H1 (cell line): Measurements from ENCODE around the gene NDUFS5. TPM values are rescaled to one million over a fixed set of nuclear protein-coding genes. Genes with fewer than 3 reads are reported as not detected.

ENCODE experiments used
- CTCF ChIA-PET: fragments of 300-600 bp; sonication (Branson Sonifier 250); formaldehyde crosslinking; loops from one replicate; lab custom pipeline; 2021; ENCODE audit not compliant: partially characterized antibody; lab: Charles Lee
- POLR2A ChIA-PET: fragments of 300-600 bp; sonication (Branson Sonifier 250); formaldehyde crosslinking; loops from one replicate; lab custom pipeline; 2021; ENCODE audit warnings: inconsistent platforms; ENCODE audit not compliant: partially characterized antibody; lab: Charles Lee
- DNase-seq, 2 experiments: peaks; one replicate each; pipeline versions ENCODE4 v3.0.0 to v3.0.0-alpha.2; 2010 to 2022; ENCODE audit warnings: low spot score in 2 of 2, low read depth in 1 of 2, mixed read lengths in 1 of 2
- FAIRE-seq: peaks from 2 replicates; lab custom pipeline; 2011; peaks lifted over from hg19 to GRCh38; lab: Jason Lieb, UNC
- H2AFZ ChIP-seq: 2 replicates; pipeline ENCODE4 v1.8.1; 2012; ENCODE audit warnings: low read length, inconsistent platforms
- H2AK5ac ChIP-seq: 2 replicates; pipeline ENCODE4 v1.6.1; 2013; ENCODE audit warnings: low read depth, low read length
- H2BK120ac ChIP-seq: replicated peaks from 2 replicates; pipeline ENCODE3; 2013; ENCODE audit warnings: low read depth, low read length, inconsistent platforms
- H2BK12ac ChIP-seq: 2 replicates; pipeline ENCODE4 v1.6.1; 2013; ENCODE audit warnings: low read depth, low read length
- H2BK15ac ChIP-seq: 2 replicates; pipeline ENCODE4 v1.6.1; 2013; ENCODE audit warnings: low read length
- H2BK20ac ChIP-seq: 2 replicates; pipeline ENCODE4 v1.6.1; 2013; ENCODE audit warnings: low read length
- H2BK5ac ChIP-seq: 2 replicates; pipeline ENCODE4 v1.6.1; 2013; ENCODE audit warnings: low read depth, low read length
- H3K14ac ChIP-seq: 2 replicates; pipeline ENCODE4 v1.6.1; 2013; ENCODE audit warnings: inconsistent platforms; ENCODE audit not compliant: insufficient read length
- H3K18ac ChIP-seq: 2 replicates; pipeline ENCODE4 v1.6.1; 2013; ENCODE audit warnings: low read length; ENCODE audit errors: extremely low read depth
- H3K23ac ChIP-seq: 2 replicates; pipeline ENCODE4 v1.6.1; 2013; ENCODE audit warnings: inconsistent platforms; ENCODE audit not compliant: insufficient read length
- H3K23me2 ChIP-seq: 2 replicates; pipeline ENCODE4 v1.6.1; 2013; ENCODE audit warnings: low read depth, low read length
- H3K27ac ChIP-seq: 2 replicates; pipeline ENCODE4 v1.6.1; 2011; ENCODE audit warnings: low read depth, low read length, inconsistent platforms
- H3K27me3 ChIP-seq, 4 experiments: replicated peaks in 1 of 4; 1 replicate in 1 of 4; 2 replicates in 3 of 4; pipeline versions ENCODE4 v1.6.1 to v1.8.1; 2011 to 2013; ENCODE audit warnings: low read length in 3 of 4, mild to moderate bottlenecking in 3 of 4, inconsistent platforms in 2 of 4, mixed read lengths in 2 of 4, moderate library complexity in 1 of 4; ENCODE audit not compliant: control insufficient read depth in 3 of 4, insufficient read depth in 3 of 4; ENCODE audit errors: extremely low read depth in 1 of 4
- H3K36me3 ChIP-seq, 4 experiments: 2 replicates each; pipeline versions ENCODE4 v1.6.1 to v1.8.1; 2011 to 2013; ENCODE audit warnings: mild to moderate bottlenecking in 4 of 4, low read length in 3 of 4, moderate library complexity in 2 of 4, control low read depth in 1 of 4, inconsistent platforms in 1 of 4; ENCODE audit not compliant: insufficient read depth in 4 of 4, control insufficient read depth in 2 of 4
- H3K4ac ChIP-seq: replicated peaks from 2 replicates; pipeline ENCODE3; 2013; ENCODE audit warnings: low read length, low read depth, mixed read lengths, inconsistent platforms; ENCODE audit not compliant: insufficient read length
- H3K4me1 ChIP-seq, 4 experiments: replicated peaks in 1 of 4; 1 replicate in 1 of 4; 2 replicates in 3 of 4; pipeline versions ENCODE4 v1.6.1 to v1.8.1; 2011 to 2013; ENCODE audit warnings: low read length in 3 of 4, inconsistent platforms in 2 of 4, mixed read lengths in 1 of 4; ENCODE audit not compliant: insufficient read depth in 4 of 4, control insufficient read depth in 3 of 4
- H3K4me2 ChIP-seq, 2 experiments: 2 replicates each; pipeline versions ENCODE4 v1.6.1 to v1.8.1; 2011 to 2013; ENCODE audit warnings: low read depth in 2 of 2, low read length in 2 of 2, control low read depth in 1 of 2, inconsistent platforms in 1 of 2, mild to moderate bottlenecking in 1 of 2; ENCODE audit not compliant: insufficient read depth in 1 of 2
- H3K4me3 ChIP-seq, 4 experiments: fragments of 200-600, 300-600 bp in 1 of 4; sonication (generic), shearing (Covaris generic), sonication (Bioruptor Twin) in 1 of 4; 2 replicates each; pipeline versions ENCODE4 v1.5.1 to v1.8.1; 2011 to 2016; ENCODE audit warnings: low read length in 4 of 4, low read depth in 3 of 4, control low read depth in 2 of 4, inconsistent platforms in 2 of 4, mild to moderate bottlenecking in 2 of 4, mixed read lengths in 1 of 4, moderate library complexity in 1 of 4; ENCODE audit not compliant: insufficient read depth in 2 of 4; ENCODE audit errors: extremely low read depth in 1 of 4
- H3K56ac ChIP-seq: replicated peaks from 2 replicates; pipeline ENCODE3; 2013; ENCODE audit warnings: low read depth, mild to moderate bottlenecking, mixed read lengths, low read length, inconsistent platforms; ENCODE audit not compliant: insufficient read length
- H3K79me1 ChIP-seq: 2 replicates; pipeline ENCODE4 v1.6.1; 2013; ENCODE audit warnings: low read depth, low read length, control low read depth
- H3K79me2 ChIP-seq, 2 experiments: 2 replicates each; pipeline versions ENCODE4 v1.6.1 to v1.8.1; 2012 to 2013; ENCODE audit warnings: low read length in 2 of 2, mild to moderate bottlenecking in 2 of 2, inconsistent platforms in 1 of 2; ENCODE audit not compliant: insufficient read depth in 2 of 2, control insufficient read depth in 1 of 2
- H3K9ac ChIP-seq, 4 experiments: replicated peaks in 1 of 4; 1 replicate in 1 of 4; 2 replicates in 3 of 4; pipeline versions ENCODE4 v1.6.1 to v1.8.1; 2011 to 2013; ENCODE audit warnings: low read depth in 3 of 4, low read length in 3 of 4, control low read depth in 2 of 4, mild to moderate bottlenecking in 2 of 4, moderate library complexity in 2 of 4, inconsistent platforms in 1 of 4; ENCODE audit errors: extremely low read depth in 1 of 4
- H3K9me3 ChIP-seq, 2 experiments: 2 replicates each; pipeline versions ENCODE4 v1.6.1 to v1.8.1; 2012 to 2013; ENCODE audit warnings: mild to moderate bottlenecking in 2 of 2, moderate library complexity in 2 of 2, control low read depth in 1 of 2, inconsistent platforms in 1 of 2, low read depth in 1 of 2, low read length in 1 of 2, mixed read lengths in 1 of 2; ENCODE audit not compliant: insufficient read depth in 2 of 2
- H4K20me1 ChIP-seq, 2 experiments: replicated peaks in 1 of 2; 2 replicates each; pipeline versions ENCODE3 to v1.8.1; 2011 to 2013; ENCODE audit warnings: inconsistent platforms in 2 of 2, low read length in 2 of 2, mild to moderate bottlenecking in 1 of 2; ENCODE audit not compliant: insufficient read depth in 2 of 2, control insufficient read depth in 1 of 2
- H4K5ac ChIP-seq: 2 replicates; pipeline ENCODE4 v1.6.1; 2013; ENCODE audit warnings: low read length, low read depth, mixed read lengths, inconsistent platforms; ENCODE audit not compliant: insufficient read length
- H4K8ac ChIP-seq: 2 replicates; pipeline ENCODE4 v1.8.0; 2013; ENCODE audit warnings: mild to moderate bottlenecking, moderate library complexity, low read length, inconsistent platforms; ENCODE audit not compliant: insufficient read depth; ENCODE audit errors: extremely low read depth
- H4K91ac ChIP-seq: replicated peaks from 2 replicates; pipeline ENCODE3; 2013; ENCODE audit warnings: low read length, mixed read lengths, inconsistent platforms; ENCODE audit not compliant: insufficient read length
- KDM4A ChIP-seq: IDR thresholded peaks from one replicate; pipeline ENCODE4 v1.7.1; 2012; ENCODE audit warnings: low read depth, mild to moderate bottlenecking, moderate library complexity, low read length, inconsistent platforms; ENCODE audit not compliant: severe bottlenecking
- MAFK ChIP-seq: IDR thresholded peaks from 2 replicates; pipeline ENCODE4 v1.6.1; 2012; ENCODE audit warnings: low read depth, mild to moderate bottlenecking, improper control_type of control experiment, low read length
- SRF ChIP-seq: IDR thresholded peaks from 2 replicates; pipeline ENCODE4 v1.6.1; 2011; ENCODE audit warnings: mild to moderate bottlenecking, low read depth, low read length, moderate library complexity
- TAF7 ChIP-seq: optimal IDR thresholded peaks from 2 replicates; pipeline ENCODE3; 2011; ENCODE audit warnings: low read depth, mild to moderate bottlenecking, inconsistent platforms, low read length, moderate library complexity, borderline replicate concordance
- TBP ChIP-seq: IDR thresholded peaks from 2 replicates; pipeline ENCODE4 v1.6.1; 2011; ENCODE audit warnings: low read depth, low read length, improper control_type of control experiment
- ZNF274 ChIP-seq: IDR thresholded peaks from 2 replicates; pipeline ENCODE4 v1.7.0; 2012; ENCODE audit warnings: low read length, borderline replicate concordance; ENCODE audit errors: extremely low read depth
- WGBS, 2 experiments: shearing (Covaris generic) in 1 of 2; methylation state at CpG; one replicate each; pipeline versions ENCODE4 v1.1.6 to v1.1.7; 2013 to 2015; ENCODE audit warnings: low lambda C conversion rate in 2 of 2, mixed read lengths in 2 of 2, inconsistent platforms in 1 of 2, low coverage in 1 of 2, missing lambda C conversion rate in 1 of 2; ENCODE audit not compliant: insufficient replicate concordance in 2 of 2, insufficient coverage in 1 of 2, insufficient read length in 1 of 2; ENCODE audit errors: extremely low coverage in 1 of 2, missing lambda C conversion rate in 1 of 2; 5-methylcytosine and 5-hydroxymethylcytosine counted together
- polyA plus RNA-seq, 7 experiments: library from polyadenylated mRNA; depleted of rRNA in 3 of 7; stranded (reverse) in 5 of 7; unstranded in 2 of 7; fragments of >200 nt in 5 of 7; fragments of 200-250 nt in 2 of 7; gene quantifications; 1 replicate in 5 of 7; 2 replicates in 1 of 7; 4 replicates in 1 of 7; pipeline versions ENCODE4 v1.2.1 to v1.2.3, GENCODE V29; 2011 to 2013; ENCODE audit warnings: missing spikeins in 2 of 7, mixed read lengths in 2 of 7
- total RNA-seq: library from RNA; stranded (reverse); fragmentation: NEBNext Ultra II Directional; extraction: Animal tissue kit (Norgen Biotek cat#: 25700); gene quantifications from 2 replicates; pipeline ENCODE4 v1.2.1, GENCODE V29; 2021
- TF ChIP-seq, protein P1 (sequence below): IDR thresholded peaks from 2 replicates; pipeline ENCODE4 v1.6.1; 2012; ENCODE audit warnings: inconsistent platforms

NDUFS5 gene
- total and polyA plus RNA-seq, 2 of the 8 experiments (the other 6 are each of a cell fraction or from before 2014, with no cell fraction given), result 435 to 835 TPM

DNA sequence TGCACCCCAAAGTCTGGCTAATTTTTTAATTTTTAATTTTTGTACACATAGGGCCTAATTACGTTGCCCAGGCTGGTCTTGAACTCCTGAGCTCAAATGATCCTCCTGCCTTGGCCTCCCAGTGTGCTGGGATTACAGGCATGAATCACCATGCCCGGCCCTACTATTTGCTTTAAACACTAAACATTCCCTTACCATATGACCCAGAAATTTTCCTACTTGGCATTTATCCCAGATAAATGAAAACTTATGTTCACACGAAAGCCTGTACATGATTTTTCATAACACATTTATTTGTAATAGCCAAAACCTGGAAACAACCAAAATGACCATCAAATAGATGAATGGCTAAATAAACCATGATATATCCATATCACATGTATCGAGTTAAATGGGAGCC lies 35.8 kb downstream of the NDUFS5 start:
- Histone ChIP-seq H3K9ac (no peak overlapping the region), H2BK12ac (no peak overlapping the region), H4K8ac (no peak overlapping the region), H3K9me3 (no peaks in the 10 kb centered on the region), H3K56ac (no peak overlapping the region), H3K23me2 (no peaks in the 10 kb centered on the region), H3K4me1 (no peaks in the 10 kb centered on the region), H2BK20ac (no peak overlapping the region)
- POLR2A ChIA-PET, result interaction anchor here (1.1 to 1.8 kb wide), 4 partner anchors 19 to 59 kb away, joined by 3 to 4 read pairs (median 3); no protein-coding TSS in a partner anchor
- no peak for FAIRE-seq
- TF ChIP-seq TAF7 (no peak), ZNF274 (no peak), MAFK (no peak), SRF (no peak), KDM4A (no peak), TBP (no peak)
- TF ChIP-seq, protein P1, sequence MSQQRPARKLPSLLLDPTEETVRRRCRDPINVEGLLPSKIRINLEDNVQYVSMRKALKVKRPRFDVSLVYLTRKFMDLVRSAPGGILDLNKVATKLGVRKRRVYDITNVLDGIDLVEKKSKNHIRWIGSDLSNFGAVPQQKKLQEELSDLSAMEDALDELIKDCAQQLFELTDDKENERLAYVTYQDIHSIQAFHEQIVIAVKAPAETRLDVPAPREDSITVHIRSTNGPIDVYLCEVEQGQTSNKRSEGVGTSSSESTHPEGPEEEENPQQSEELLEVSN, result no peak
- TF ChIP-seq, all 59 proteins: peak for 0
- no peak for DNase-seq
- Histone ChIP-seq H3K4me2 (no peak overlapping the region), H3K79me1 (no peaks in the 10 kb centered on the region), H3K4ac (no peak overlapping the region), H3K79me2 (no peaks in the 10 kb centered on the region), H3K23ac (no peak overlapping the region), H3K36me3 (no peaks in the 10 kb centered on the region), H4K91ac (no peak overlapping the region), H3K4me3 (no peak overlapping the region), H4K20me1 (no peaks in the 10 kb centered on the region), H2AFZ (no peak overlapping the region), H3K27ac (no peak overlapping the region), H3K18ac (no peak overlapping the region), H3K27me3 (no peaks in the 10 kb centered on the region), H2BK120ac (no peak overlapping the region), H2BK15ac (no peak overlapping the region), H3K14ac (no peak overlapping the region), H4K5ac (no peak overlapping the region), H2AK5ac (no peak overlapping the region), H2BK5ac (no peak overlapping the region)
- WGBS, 2 experiments, result 93% methylated on average over 4 of the region's 4 CpGs; no CpG with 5 or more reads in 1 of the 2 experiments
- CTCF ChIA-PET, result no interaction called here
